Body of pancreas (tissue), 4 donors: ENCODE measurements around the gene HECA.

Experiments
- CTCF ChIP-seq, 7 experiments: fragments of 450-650 bp in 4 of 7; fragments of 200-600 bp in 3 of 7; sonication (generic) in 3 of 7; IDR thresholded peaks; one replicate each; pipeline ENCODE4 v1.5.1; 2016 to 2019; ENCODE audit warnings: antibody characterized with exemption in 7 of 7
- POLR2A ChIP-seq, 3 donors: fragments of 450-650 bp; IDR thresholded peaks; one replicate each; pipeline ENCODE4 v1.6.1; 2016; ENCODE audit warnings: antibody characterized with exemption in 3 of 3, mild to moderate bottlenecking in 2 of 3

- TF ChIP-seq CTCF (IDR thresholded peaks at IDR 0.05) (peak in 2 of 7 experiments; percentile 1 to 5), POLR2A (IDR thresholded peaks at IDR 0.05) (peak in 1 of 3 donors; percentile 16)
These were observed 1.4 kb upstream of the HECA start for GRCh38 chr6:139133262-139134063.
